T-cell (primary cell): ENCODE data around the gene IGLL5. TPM values are rescaled to one million over a fixed set of nuclear protein-coding genes. Genes with fewer than 3 reads are reported as not detected.
"Not testable (repeated sequence)": the region's sequence is repeated elsewhere in the genome, so short reads cannot be mapped to it uniquely, and the experiment has no call there.

Experiments
- ATAC-seq, 4 experiments: fragments of 200-7000 bp in 3 of 4; fragments of 150-1000 bp in 1 of 4; cut with Tn5 transposase; replicated peaks in 1 of 4; 1 replicate in 3 of 4; 2 replicates in 1 of 4; pipeline ENCODE4 v1.10.0; 2021; ENCODE audit warnings: moderate library complexity in 3 of 4, mild to moderate bottlenecking in 2 of 4, moderate number of reproducible peaks in 1 of 4
- CTCF ChIA-PET, 2 donors: fragments of 300-600 bp; sonication (Branson Sonifier 250); formaldehyde crosslinking; loops; one replicate each; lab custom pipeline; 2022; ENCODE audit warnings: antibody characterized with exemption in 2 of 2; lab: Charles Lee
- POLR2A ChIA-PET, 2 donors: fragments of 300-600 bp; sonication (Branson Sonifier 250); formaldehyde crosslinking; loops; one replicate each; lab custom pipeline; 2022; ENCODE audit warnings: antibody characterized with exemption in 2 of 2; lab: Charles Lee
- DNase-seq, 35 experiments: peaks; one replicate each; pipeline versions ENCODE4 v3.0.0 to v3.0.0-alpha.2; 2013 to 2023
- H3K27ac ChIP-seq: one replicate; pipeline ENCODE4 v1.5.1; 2013; ENCODE audit warnings: low read length
- H3K27me3 ChIP-seq, 2 experiments: replicated peaks in 1 of 2; 1 replicate in 1 of 2; 2 replicates in 1 of 2; pipeline versions ENCODE4 v1.6.1 to v1.7.0; 2013; ENCODE audit warnings: low read length in 1 of 2, mixed read lengths in 1 of 2; ENCODE audit not compliant: control insufficient read depth in 2 of 2, insufficient read depth in 2 of 2; ENCODE audit errors: extremely low read depth in 1 of 2
- H3K36me3 ChIP-seq, 2 donors: 1 replicate in 1 of 2; 2 replicates in 1 of 2; pipeline versions ENCODE4 v1.6.1 to v1.7.0; 2013; ENCODE audit warnings: low read length in 1 of 2; ENCODE audit not compliant: control insufficient read depth in 2 of 2, insufficient read depth in 1 of 2; ENCODE audit errors: extremely low read depth in 1 of 2
- H3K4me1 ChIP-seq, 2 experiments: 1 replicate in 1 of 2; 2 replicates in 1 of 2; pipeline versions ENCODE4 v1.6.1 to v1.7.0; 2013; ENCODE audit warnings: low read length in 2 of 2, mixed read lengths in 1 of 2; ENCODE audit not compliant: insufficient read depth in 2 of 2, control insufficient read depth in 1 of 2; ENCODE audit errors: extremely low read depth in 1 of 2
- H3K4me3 ChIP-seq, 2 donors: 1 replicate in 1 of 2; 2 replicates in 1 of 2; pipeline versions ENCODE4 v1.5.1 to v1.7.0; 2013; ENCODE audit warnings: mild to moderate bottlenecking in 2 of 2, low read length in 1 of 2, moderate library complexity in 1 of 2; ENCODE audit not compliant: control insufficient read depth in 1 of 2; ENCODE audit errors: extremely low read depth in 1 of 2
- H3K9me3 ChIP-seq: 2 replicates; pipeline ENCODE4 v1.7.0; 2013
- H3K27ac Mint-ChIP-seq, 2 donors: one replicate each; pipeline ENCODE4 v1.8.0; 2020 to 2021; ENCODE audit warnings: mild to moderate bottlenecking in 2 of 2, mixed read lengths in 2 of 2
- H3K27me3 Mint-ChIP-seq, 2 donors: one replicate each; pipeline ENCODE4 v1.8.0; 2021 to 2022; ENCODE audit warnings: mixed read lengths in 2 of 2
- H3K36me3 Mint-ChIP-seq: one replicate; pipeline ENCODE4 v1.8.0; 2021; ENCODE audit warnings: mixed read lengths
- H3K4me1 Mint-ChIP-seq, 3 donors: one replicate each; pipeline ENCODE4 v1.8.0; 2020 to 2022; ENCODE audit warnings: mixed read lengths in 3 of 3, mild to moderate bottlenecking in 1 of 3
- H3K4me3 Mint-ChIP-seq, 3 donors: one replicate each; pipeline ENCODE4 v1.8.0; 2020 to 2022; ENCODE audit warnings: mild to moderate bottlenecking in 3 of 3, mixed read lengths in 3 of 3, moderate library complexity in 3 of 3
- H3K9me3 Mint-ChIP-seq, 3 donors: one replicate each; pipeline ENCODE4 v1.8.0; 2020 to 2022; ENCODE audit warnings: mixed read lengths in 3 of 3
- WGBS: methylation state at CpG from one replicate; pipeline ENCODE4 v1.1.5; 2013; ENCODE audit warnings: missing lambda C conversion rate; ENCODE audit not compliant: insufficient coverage; 5-methylcytosine and 5-hydroxymethylcytosine counted together
- total RNA-seq, 35 experiments: library from RNA in 6 of 35; stranded (reverse) in 6 of 35; fragments of 120-200 nt in 1 of 35; gene quantifications; one replicate each; pipeline versions ENCODE4 v1.2.1 to v1.2.4 and lab custom pipeline; 2013 to 2026

Gene IGLL5
- total RNA-seq, 5 donors from 2014 or later (not counting 1 experiment from before 2014, with no cell fraction given), result 0.35 to 2.9 (median 2.1) TPM

DNA sequence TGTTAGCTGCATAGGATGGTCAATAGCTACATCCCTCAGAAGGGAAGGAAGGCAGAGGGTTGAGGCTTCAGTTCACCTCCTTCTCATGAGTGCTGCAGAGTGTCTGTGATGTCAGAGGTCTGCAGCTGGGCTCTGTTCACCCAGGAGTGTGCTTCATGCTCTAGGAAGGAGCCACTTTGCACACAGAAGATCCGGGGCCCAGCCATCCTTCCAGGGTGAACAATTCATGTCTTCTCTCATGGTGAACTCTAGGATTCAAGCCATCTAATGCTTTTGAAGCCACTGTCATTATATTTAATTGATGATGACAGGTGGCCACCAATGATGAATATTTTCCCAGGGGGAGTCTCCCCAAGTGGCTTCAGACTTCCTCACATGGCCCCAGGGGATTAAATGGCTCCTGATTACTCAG lies 16.2 kb downstream of the IGLL5 start:
- DNase-seq, H3K36me3 Mint-ChIP-seq, H3K36me3 ChIP-seq, H3K9me3 ChIP-seq, H3K27ac Mint-ChIP-seq, H3K27ac ChIP-seq, CTCF ChIA-PET, POLR2A ChIA-PET, H3K27me3 Mint-ChIP-seq, H3K4me3 Mint-ChIP-seq, H3K4me1 ChIP-seq, ATAC-seq, H3K9me3 Mint-ChIP-seq, H3K4me3 ChIP-seq, H3K4me1 Mint-ChIP-seq: not testable (repeated sequence)
- H3K27me3 ChIP-seq, result peaks cover 0 to 15% of the 10 kb centered on the region in 2 experiments
- no CpG with 5 or more reads among the region's 1 CpG for WGBS

DNA sequence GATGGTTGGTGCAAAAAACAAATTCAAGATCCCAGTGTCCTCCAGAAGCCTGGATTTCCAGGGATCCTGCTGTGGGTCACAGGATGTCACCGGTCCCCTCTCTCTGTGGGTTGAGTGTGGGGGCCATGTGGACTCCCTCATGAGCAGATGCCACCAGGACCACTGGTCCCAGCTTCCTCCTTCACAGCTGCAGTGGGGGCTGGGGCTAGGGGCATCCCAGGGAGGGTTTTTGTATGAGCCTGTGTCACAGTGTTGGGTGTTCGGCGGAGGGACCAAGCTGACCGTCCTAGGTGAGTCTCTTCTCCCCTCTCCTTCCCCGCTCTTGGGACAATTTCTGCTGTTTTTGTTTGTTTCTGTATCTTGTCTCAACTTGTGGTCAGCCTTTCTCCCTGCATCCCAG lies 17.1 kb downstream of the IGLL5 start:
- H3K27me3 Mint-ChIP-seq, ATAC-seq, H3K36me3 Mint-ChIP-seq, H3K4me1 ChIP-seq, H3K9me3 ChIP-seq, H3K9me3 Mint-ChIP-seq, DNase-seq, H3K4me3 Mint-ChIP-seq, CTCF ChIA-PET, H3K4me3 ChIP-seq, H3K27ac ChIP-seq, H3K4me1 Mint-ChIP-seq, H3K27ac Mint-ChIP-seq, H3K36me3 ChIP-seq: not testable (repeated sequence)
- POLR2A ChIA-PET, result interaction anchor here in 1 of 2 donors (0.5 kb wide), 1 partner anchor 45 kb away, joined by 6 read pairs; no protein-coding TSS in a partner anchor
- peaks cover 0 to 15% of the 10 kb centered on the region in 2 experiments for H3K27me3 ChIP-seq
- no CpG with 5 or more reads among the region's 5 CpGs for WGBS

DNA sequence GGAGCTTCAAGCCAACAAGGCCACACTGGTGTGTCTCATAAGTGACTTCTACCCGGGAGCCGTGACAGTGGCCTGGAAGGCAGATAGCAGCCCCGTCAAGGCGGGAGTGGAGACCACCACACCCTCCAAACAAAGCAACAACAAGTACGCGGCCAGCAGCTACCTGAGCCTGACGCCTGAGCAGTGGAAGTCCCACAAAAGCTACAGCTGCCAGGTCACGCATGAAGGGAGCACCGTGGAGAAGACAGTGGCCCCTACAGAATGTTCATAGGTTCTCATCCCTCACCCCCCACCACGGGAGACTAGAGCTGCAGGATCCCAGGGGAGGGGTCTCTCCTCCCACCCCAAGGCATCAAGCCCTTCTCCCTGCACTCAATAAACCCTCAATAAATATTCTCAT lies 18.8 kb downstream of the IGLL5 start:
- DNase-seq, H3K9me3 ChIP-seq, H3K9me3 Mint-ChIP-seq, CTCF ChIA-PET, H3K27ac Mint-ChIP-seq, H3K27me3 Mint-ChIP-seq, H3K4me3 Mint-ChIP-seq, POLR2A ChIA-PET, H3K36me3 ChIP-seq, H3K4me3 ChIP-seq, H3K27ac ChIP-seq, H3K4me1 Mint-ChIP-seq, ATAC-seq, H3K36me3 Mint-ChIP-seq, H3K4me1 ChIP-seq: not testable (repeated sequence)
- peaks cover 0 to 18% of the 10 kb centered on the region in 2 experiments for H3K27me3 ChIP-seq
- WGBS, result no CpG with 5 or more reads among the region's 10 CpGs

DNA sequence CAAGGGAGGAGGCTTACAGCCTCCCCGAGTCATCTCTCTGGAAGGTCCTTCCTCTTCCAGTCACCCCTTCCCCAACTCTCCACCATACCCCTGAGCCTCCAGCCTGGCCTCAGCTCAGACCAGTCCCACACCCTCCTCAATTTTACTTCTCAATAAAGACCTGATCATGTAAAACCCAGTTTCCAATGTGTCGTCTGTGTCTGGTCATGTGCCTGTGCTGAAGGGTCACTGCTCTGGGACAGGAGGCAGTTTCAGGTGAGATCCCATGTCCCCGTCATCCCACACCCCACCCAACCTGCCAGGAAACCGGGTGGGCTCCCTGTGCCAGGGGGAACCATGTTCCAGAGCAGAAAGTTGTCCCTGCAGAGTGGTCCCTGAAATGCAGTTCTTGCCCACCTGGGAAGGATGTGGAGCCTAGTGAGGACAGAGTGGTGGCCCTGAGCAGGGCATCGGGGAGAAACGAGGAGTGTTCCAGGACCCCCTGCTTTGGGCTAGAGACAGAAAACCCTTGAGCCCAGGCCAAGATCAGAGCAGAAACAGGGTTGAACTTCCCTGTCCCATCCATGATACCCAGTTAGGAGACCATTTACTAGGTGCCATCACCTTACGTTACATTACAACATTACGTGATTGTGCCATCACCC lies 19.4 kb downstream of the IGLL5 start:
- Histone ChIP-seq H3K27ac (no peak overlapping the region), H3K27me3 (peaks cover 0 to 15% of the 10 kb centered on the region in 2 experiments), H3K4me3 (no peak overlapping the region), H3K36me3 (no peaks in the 10 kb centered on the region), H3K4me1 (no peaks in the 10 kb centered on the region), H3K9me3 (no peaks in the 10 kb centered on the region)
- 98% methylated on average over 5 of the region's 8 CpGs for WGBS
- ChIA-PET POLR2A (interaction anchor here in 1 of 2 donors (0.6 kb wide), 1 partner anchor 787 kb away, joined by 4 read pairs; no protein-coding TSS in a partner anchor), CTCF (no interaction called here)
- Mint-ChIP-seq H3K27ac (no peak overlapping the region), H3K4me3 (no peak overlapping the region), H3K9me3 (no peaks in the 10 kb centered on the region), H3K4me1 (peaks cover 0 to 10% (median 0%) of the 10 kb centered on the region in 3 donors), H3K27me3 (peaks cover 3 to 5% of the 10 kb centered on the region in 2 donors), H3K36me3 (no peaks in the 10 kb centered on the region)
- no peak for ATAC-seq
- DNase-seq, result no peak

DNA sequence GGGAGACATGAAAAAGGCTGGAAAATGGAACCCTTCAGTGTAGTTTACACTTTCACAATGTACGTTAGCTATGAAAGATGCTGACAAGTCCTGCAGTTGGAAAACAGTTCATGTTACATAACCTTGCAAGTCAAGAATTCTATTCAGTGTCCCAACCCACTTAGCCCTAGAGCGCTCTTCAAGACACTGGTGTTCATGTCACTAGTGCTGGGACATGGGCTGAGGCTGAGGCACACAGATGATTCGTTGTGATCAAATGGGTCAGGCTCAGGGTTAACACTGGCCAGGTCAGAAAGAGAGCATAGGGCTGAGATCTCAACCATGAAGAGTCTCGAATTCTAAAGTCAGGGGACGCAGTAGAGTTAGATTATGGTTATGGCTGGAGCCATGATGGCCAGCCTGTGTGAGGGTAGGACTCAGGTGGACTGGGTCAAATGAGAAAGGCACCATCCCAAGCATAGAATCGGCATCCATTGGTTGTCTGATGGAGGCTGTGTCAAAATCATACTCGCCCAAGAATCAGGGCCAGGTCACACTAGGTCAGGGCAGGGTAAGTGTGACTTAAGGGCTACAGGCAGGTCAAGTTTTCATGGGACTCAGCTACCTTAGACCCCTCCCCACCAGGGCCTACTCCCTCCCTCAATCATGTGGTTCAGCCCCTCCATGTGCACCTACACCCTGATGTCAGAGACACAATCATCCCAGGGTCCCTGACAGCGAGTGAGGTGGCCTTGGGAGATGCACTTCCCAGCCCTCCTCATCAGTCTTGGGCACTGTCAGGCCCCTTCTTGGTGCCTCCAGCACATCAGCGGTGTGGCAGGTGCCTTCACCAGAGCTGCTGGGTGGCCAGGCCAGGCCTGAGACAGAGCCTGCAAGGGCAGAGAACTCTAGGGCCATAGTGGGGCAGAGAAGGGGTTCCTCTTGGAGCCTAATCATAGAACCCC lies 20.2 kb downstream of the IGLL5 start:
- Mint-ChIP-seq H3K27ac (no peak overlapping the region), H3K36me3 (no peaks in the 10 kb centered on the region), H3K4me1 (peaks cover 0 to 10% (median 0%) of the 10 kb centered on the region in 3 donors), H3K9me3 (no peaks in the 10 kb centered on the region), H3K27me3 (peaks cover 3 to 5% of the 10 kb centered on the region in 2 donors), H3K4me3 (no peak overlapping the region)
- H3K4me3 ChIP-seq, result no peak overlapping the region
- H3K27me3 ChIP-seq, result peaks cover 0 to 10% of the 10 kb centered on the region in 2 experiments
- ChIA-PET CTCF (no interaction called here), POLR2A (no interaction called here)
- 87% methylated on average over 7 of the region's 9 CpGs for WGBS
- H3K4me1 ChIP-seq, result no peaks in the 10 kb centered on the region
- no peak overlapping the region for H3K27ac ChIP-seq
- ATAC-seq (no peak), DNase-seq (no peak)
- no peaks in the 10 kb centered on the region for H3K9me3 ChIP-seq
- no peaks in the 10 kb centered on the region for H3K36me3 ChIP-seq

DNA sequence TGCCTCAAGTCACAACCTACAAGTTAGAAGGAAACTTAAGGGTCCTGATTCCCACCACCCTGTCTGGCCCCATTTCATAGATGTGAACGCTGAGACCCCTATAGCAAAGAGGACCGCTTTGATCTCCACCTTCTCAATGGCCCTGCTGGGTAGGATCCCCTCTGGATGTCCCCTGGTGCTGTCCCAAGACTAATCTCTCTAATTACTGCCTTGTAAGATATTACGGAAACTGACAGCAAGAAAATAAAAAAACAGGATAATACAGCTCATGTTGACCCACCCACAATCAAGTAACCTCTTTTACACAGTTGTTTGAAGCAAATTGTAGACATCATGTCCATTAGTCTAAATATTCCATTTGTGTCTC lies 20.9 kb downstream of the IGLL5 start:
- Histone ChIP-seq H3K27me3 (peaks cover 0 to 13% of the 10 kb centered on the region in 2 experiments), H3K4me3 (no peak overlapping the region), H3K36me3 (no peaks in the 10 kb centered on the region), H3K9me3 (no peaks in the 10 kb centered on the region), H3K27ac (no peak overlapping the region), H3K4me1 (no peaks in the 10 kb centered on the region)
- Mint-ChIP-seq H3K9me3 (no peaks in the 10 kb centered on the region), H3K27me3 (peaks cover 3 to 5% of the 10 kb centered on the region in 2 donors), H3K4me3 (no peak overlapping the region), H3K4me1 (peaks cover 0 to 10% (median 0%) of the 10 kb centered on the region in 3 donors), H3K36me3 (no peaks in the 10 kb centered on the region), H3K27ac (no peak overlapping the region)
- ATAC-seq (no peak), DNase-seq (no peak)
- CTCF ChIA-PET, result no interaction called here
- POLR2A ChIA-PET, result no interaction called here
- WGBS, result 65% methylated on average over 2 of the region's 3 CpGs
